MM.1S (cell line): Measurements from ENCODE around the gene MYH6.

ENCODE experiments used
- EZH2 ChIP-seq: fragments of 300-600 bp; sonication (generic); optimal IDR thresholded peaks from 2 replicates; pipeline ENCODE3; 2017; ENCODE audit warnings: low read depth, mild to moderate bottlenecking, antibody characterized with exemption, low read length, mixed read lengths
- EZH2phosphoT487 ChIP-seq: fragments of 300-600 bp; sonication (generic); IDR thresholded peaks from 2 replicates; pipeline ENCODE4 v1.6.1; 2018; ENCODE audit warnings: antibody characterized with exemption, low read length
- TF ChIP-seq, protein P1 (sequence below): fragments of 300-600 bp; sonication (generic); IDR thresholded peaks from 2 replicates; pipeline ENCODE4 v1.5.1; 2016; ENCODE audit warnings: antibody characterized with exemption, low read length, mixed read lengths

DNA sequence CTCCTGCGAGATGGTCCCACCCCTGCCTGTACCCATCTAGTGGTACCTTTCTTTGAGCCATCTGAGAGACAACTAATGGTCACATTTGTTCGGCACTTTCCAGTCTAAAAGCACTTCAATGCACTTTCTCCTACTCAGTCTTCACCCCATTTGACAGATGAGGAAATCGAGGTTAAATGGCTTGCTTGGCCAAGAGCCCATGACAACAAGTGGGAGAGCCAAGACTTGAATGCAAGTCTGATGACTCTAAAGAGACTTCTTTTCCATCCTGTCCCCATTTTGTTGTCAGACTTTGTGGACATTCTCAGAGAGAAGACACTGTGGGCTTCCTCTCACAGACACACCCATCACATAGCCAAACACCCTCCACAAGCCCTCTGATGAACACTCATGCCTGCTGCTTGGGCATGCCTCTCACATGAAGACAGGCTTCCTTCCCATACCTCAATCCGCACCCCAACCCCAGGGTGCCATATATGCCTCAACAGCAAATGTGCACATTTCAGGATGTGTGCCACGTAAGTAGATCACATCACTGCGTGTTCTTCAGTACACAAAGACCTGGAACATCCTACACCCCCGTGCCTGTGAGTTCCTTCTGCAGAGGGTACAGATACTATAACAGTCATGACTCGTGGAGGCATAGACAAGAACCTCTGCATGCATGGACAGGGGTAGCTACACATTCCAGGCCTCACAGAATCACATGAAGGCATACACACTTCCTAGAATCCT, 26.6 kb upstream of the MYH6 start:
- TF ChIP-seq, protein P1, sequence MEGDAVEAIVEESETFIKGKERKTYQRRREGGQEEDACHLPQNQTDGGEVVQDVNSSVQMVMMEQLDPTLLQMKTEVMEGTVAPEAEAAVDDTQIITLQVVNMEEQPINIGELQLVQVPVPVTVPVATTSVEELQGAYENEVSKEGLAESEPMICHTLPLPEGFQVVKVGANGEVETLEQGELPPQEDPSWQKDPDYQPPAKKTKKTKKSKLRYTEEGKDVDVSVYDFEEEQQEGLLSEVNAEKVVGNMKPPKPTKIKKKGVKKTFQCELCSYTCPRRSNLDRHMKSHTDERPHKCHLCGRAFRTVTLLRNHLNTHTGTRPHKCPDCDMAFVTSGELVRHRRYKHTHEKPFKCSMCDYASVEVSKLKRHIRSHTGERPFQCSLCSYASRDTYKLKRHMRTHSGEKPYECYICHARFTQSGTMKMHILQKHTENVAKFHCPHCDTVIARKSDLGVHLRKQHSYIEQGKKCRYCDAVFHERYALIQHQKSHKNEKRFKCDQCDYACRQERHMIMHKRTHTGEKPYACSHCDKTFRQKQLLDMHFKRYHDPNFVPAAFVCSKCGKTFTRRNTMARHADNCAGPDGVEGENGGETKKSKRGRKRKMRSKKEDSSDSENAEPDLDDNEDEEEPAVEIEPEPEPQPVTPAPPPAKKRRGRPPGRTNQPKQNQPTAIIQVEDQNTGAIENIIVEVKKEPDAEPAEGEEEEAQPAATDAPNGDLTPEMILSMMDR, result no peak
- TF ChIP-seq EZH2phosphoT487 (no peak), EZH2 (no peak)
